HG03095 (cell line): ENCODE measurements around the gene TRRAP.
A peak's percentile ranks its signal among the peaks of the same experiment; 100 is the strongest.
"Not testable (repeated sequence)": the region's sequence is repeated elsewhere in the genome, so short reads cannot be mapped to it uniquely, and the experiment has no call there.

ENCODE experiments used
- ATAC-seq: cut with Tn5 transposase; IDR thresholded peaks from one replicate; pipeline ENCODE4 v1.9.1; 2021; ENCODE audit warnings: moderate library complexity; ENCODE audit not compliant: unreplicated experiment

The TRRAP gene

GRCh38 chr7:98864731-98865453 is 13.4 kb upstream of the TRRAP start:
- no peak for ATAC-seq

GRCh38 chr7:98866351-98866750 is 12.0 kb upstream of the TRRAP start:
- no peak for ATAC-seq

GRCh38 chr7:98866765-98867164 is 11.6 kb upstream of the TRRAP start:
- no peak for ATAC-seq

- ATAC-seq, result no peak
These were observed 9.9 kb upstream of the TRRAP start for GRCh38 chr7:98868450-98868849.

DNA sequence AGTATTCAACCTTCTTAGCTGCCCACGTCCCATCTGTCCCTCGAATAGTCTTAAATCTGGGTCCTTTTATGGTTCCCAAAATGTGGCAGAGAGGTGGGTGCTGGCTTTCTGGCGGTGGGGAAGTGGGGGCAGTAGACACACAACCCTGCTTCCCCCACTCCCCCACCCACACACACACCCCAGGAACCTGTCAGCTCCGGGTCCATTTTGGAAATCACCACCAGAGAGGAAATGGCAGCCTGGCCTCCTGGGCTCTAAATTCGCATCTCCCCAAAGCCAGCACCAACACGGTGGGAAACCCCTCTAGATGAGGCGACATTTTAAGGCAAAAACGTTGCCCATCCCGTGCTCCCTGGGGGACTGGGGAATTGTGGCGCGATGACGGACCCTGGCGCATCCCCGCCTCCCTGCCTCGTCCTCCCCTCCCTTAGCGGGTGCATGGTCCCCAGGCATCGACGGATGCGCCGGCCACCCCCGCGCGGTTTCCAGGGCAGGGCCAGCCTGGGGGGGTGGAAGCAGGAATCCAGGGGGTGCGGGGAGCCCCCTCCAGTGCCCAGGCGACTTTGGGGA is 9.2 kb upstream of the TRRAP start:
- no peak for ATAC-seq

DNA sequence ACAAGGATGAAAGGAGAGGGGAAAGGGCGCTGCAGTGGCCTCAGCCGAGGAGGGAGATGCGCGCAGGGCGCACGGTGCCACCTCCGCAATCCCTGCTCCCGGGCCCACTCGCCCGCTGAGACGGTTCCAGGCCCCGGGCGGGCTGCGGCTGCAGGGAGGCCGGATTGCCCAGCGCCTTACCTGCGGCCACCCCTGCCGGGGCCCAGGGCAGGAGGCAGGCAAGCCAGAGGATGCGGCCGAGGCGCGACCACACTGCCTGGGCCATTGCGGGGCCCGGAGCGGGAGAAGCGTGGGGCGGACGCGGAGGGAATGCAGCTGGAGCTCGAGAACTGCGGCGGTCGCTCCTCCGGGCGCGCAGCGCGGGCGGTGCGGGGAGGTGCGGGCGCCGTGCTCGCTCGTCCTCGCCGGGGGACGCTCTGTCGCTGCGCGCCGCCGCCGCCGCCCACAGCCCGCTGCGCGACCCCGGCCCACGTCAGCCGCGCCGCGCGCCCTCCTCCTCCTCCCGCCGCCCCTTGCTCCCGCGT is 8.7 kb upstream of the TRRAP start, which contains the start of gene TMEM130:
TMEM130 (minus strand) TSS at position 418 of the 524 bp plus-strand sequence; CDS start at position 265, 153 bp downstream.
- ATAC-seq, result peak; percentile 8

DNA sequence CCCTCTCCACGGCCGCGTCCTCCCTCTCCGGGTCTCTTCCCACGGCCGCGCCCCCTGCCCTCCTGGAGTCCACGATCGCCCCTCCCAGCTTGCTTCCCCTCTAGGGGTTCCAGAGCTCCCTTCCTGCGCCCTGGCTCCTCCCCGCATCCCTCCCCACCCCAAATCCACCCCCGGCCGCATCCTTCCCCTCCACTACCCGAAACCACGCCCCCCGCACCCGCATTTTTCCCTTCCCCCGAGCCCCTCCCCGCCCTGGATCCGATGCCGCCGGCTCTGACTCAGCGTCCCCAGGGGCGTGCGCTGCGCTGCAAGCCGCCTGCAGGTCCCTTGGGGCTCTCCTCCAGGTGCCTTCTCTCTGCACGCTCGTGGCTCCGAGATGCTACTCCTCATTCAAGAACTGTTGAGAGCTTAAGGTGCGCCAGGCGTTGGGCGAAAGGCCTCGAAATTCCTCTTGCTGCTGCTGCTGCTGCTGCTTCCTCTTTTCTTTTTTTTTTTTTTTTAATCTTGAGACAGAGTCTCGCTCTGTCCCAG is 8.1 kb upstream of the TRRAP start:
- peak; percentile 80 for ATAC-seq

- no peak for ATAC-seq
These were observed 7.4 kb upstream of the TRRAP start for GRCh38 chr7:98870807-98871491.

DNA sequence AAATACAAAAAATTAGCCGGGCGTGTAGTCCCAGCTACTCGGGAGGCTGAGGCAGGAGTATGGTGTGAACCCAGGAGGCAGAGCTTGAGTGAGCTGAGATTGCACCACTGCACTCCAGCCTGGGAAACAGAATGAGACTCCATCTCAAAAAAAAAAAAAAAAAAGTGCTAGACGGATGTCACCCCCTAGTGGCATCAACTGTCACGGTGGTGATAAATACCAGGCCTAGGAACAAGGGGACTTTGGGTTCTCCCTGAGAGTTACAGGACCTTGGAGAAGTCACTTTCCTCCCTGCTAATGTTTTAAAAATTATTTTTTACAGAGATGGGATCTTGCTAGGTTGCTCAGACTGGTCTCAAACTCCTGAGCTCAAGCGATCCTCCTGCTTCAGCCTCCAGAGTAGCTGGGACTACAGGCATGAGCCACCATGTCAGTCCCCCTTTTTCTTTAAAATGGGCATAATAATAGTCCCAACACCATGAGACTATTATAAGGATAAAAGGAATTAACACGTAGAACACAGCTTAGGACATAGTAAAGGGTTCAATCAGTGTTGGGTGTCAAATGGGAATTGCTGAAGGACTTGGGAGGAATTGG is 5.9 kb upstream of the TRRAP start:
- no peak for ATAC-seq

DNA sequence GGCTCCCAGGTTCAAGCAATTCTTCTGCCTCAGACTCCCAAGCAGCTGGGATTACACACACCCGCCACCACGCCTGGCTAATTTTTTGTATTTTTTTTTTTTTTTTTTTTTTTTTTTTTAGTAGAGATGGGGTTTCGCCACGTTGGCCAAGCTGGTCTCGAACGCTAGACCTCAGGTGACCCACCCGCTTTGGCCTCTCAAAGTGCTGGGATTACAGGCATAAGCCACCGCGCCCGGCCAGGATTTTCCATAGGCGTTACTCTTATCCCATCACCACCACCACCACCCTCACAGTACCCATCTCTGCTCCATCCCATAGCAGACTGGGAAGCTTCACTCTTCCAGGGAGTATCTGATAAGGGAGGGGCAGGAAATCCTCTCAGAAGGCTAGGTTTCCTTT is 4.7 kb upstream of the TRRAP start:
- ATAC-seq, result not testable (repeated sequence)

DNA sequence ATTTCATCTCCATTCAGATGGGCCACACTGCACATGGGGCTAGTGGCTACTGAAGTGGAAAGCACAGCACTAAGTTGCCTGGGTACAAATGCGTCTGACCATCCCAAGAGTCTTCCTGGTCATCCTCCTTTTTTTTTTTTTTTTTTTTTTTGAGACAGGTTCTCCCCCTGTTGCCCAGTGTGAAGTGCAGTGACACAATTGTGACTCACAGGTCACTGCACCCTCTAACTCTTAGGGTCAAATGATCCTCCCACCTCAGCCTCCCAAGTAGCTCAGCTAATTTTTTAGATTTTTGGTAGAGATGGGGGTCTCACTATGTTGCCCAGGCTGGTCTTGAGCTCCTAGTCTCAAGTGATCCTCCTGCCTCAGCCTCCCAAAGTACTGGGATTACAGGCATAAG is 3.4 kb upstream of the TRRAP start:
- ATAC-seq, result no peak

GRCh38 chr7:98875501-98875900 is 2.8 kb upstream of the TRRAP start:
- ATAC-seq, result no peak

DNA sequence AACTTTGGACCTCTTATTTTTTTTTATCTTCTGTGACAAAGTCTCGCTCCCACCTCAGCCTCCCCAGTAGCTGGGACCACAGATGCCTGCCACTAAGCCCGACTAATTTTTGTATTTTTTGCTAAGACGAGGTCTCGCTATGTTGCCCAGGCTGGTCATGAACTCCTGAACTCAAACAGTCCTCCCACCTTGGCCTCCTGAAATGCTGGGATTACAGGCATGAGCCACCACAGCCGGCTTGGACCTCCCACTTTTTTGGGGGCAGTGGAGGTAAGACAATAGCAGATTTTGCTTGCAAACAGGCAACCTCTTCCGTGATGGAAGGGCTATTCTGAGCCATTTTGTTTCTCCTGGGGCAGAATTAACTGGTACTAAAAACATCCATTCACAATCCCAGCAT is 1.2 kb upstream of the TRRAP start:
- ATAC-seq, result no peak

- no peak for ATAC-seq
These were observed 504 bp upstream of the TRRAP start for GRCh38 chr7:98877692-98878364.

DNA sequence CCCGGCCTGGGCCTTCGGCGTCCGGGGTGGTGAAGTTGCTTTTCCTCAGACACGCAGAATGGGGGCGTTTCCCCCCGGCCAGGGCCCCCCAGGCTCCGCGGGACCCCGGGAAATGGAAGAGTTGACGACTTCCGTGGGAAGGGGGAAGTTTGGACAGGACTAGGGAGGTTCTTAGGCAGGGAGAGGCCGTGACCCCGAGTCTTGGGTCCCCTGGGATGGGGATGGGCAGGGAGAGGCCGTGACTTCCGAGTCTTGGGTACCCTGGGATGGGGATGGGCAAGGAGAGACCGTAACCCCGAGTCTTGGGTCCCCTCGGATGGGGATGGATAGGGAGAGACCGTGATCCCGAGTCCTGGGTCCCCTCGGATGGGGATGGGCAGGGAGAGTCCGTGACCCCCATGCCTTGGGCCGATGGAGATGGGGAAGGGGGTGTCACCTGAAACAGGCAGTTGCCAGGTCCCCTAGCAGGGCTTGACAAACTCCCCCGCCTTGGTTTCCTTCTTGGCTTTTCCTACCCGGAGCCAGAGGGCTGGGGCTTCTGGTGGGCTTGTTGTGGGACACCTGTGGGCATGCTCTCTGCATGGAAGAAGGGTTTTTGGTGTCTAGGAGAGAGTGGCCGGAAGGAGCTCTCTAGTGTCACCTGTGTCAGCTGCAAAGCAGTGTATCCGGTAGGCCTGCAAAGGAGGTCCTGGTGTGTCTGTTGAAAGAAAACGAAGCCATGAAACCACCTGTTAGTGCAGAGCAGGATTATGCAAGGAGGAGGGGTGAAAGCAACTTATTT is 1.1 kb downstream of the TRRAP start:
- ATAC-seq, result peak; percentile 79

- ATAC-seq, result no peak
These were observed 1.6 kb downstream of the TRRAP start for GRCh38 chr7:98879979-98880315.

- no peak for ATAC-seq
These were observed 2.2 kb downstream of the TRRAP start for GRCh38 chr7:98880485-98880884.

GRCh38 chr7:98881561-98882315 is 3.4 kb downstream of the TRRAP start:
- no peak for ATAC-seq

GRCh38 chr7:98884416-98884815 is 6.1 kb downstream of the TRRAP start:
- ATAC-seq, result no peak
